Breast epithelium (tissue), 4 donors: Measurements from ENCODE around the gene SLC22A12. TPM values are rescaled to one million over a fixed set of nuclear protein-coding genes. Genes with fewer than 3 reads are reported as not detected.

Experiments used
- DNase-seq, 2 donors: peaks; one replicate each; pipeline ENCODE4 v3.0.0-alpha.2; 2019; ENCODE audit warnings: low spot score in 2 of 2
- H3K27ac ChIP-seq, 2 donors: fragments of 200-600 bp; sonication (generic) in 1 of 2; one replicate each; pipeline ENCODE4 v1.5.1; 2016 to 2019; ENCODE audit warnings: mild to moderate bottlenecking in 1 of 2
- H3K27me3 ChIP-seq, 2 donors: fragments of 200-600 bp; sonication (generic) in 1 of 2; one replicate each; pipeline versions ENCODE4 v1.5.1 to v1.6.0; 2017 to 2019; ENCODE audit warnings: control low read depth in 1 of 2, mild to moderate bottlenecking in 1 of 2
- H3K36me3 ChIP-seq: fragments of 200-600 bp; one replicate; pipeline ENCODE4 v1.5.1; 2019
- H3K4me1 ChIP-seq, 2 donors: fragments of 200-600 bp; sonication (generic); one replicate each; pipeline ENCODE4 v1.5.1; 2016 to 2019; ENCODE audit warnings: control low read depth in 1 of 2
- H3K4me3 ChIP-seq, 3 donors: fragments of 200-600 bp; sonication (generic); 1 replicate in 2 of 3; 2 replicates in 1 of 3; pipeline ENCODE4 v1.5.1; 2016 to 2019; ENCODE audit warnings: mild to moderate bottlenecking in 3 of 3, moderate library complexity in 2 of 3
- H3K9me3 ChIP-seq, 2 donors: fragments of 200-600 bp; sonication (generic) in 1 of 2; one replicate each; pipeline ENCODE4 v1.5.1; 2016 to 2019; ENCODE audit warnings: control low read depth in 1 of 2
- POLR2A ChIP-seq: fragments of 450-650 bp; IDR thresholded peaks from one replicate; pipeline ENCODE4 v1.6.1; 2016; ENCODE audit warnings: antibody characterized with exemption, mild to moderate bottlenecking, moderate library complexity
- POLR2AphosphoS5 ChIP-seq, 3 donors: sonication (generic); formaldehyde crosslinking; IDR thresholded peaks; one replicate each; pipeline ENCODE4 v1.6.1; 2017; ENCODE audit warnings: antibody characterized with exemption in 3 of 3
- intact Hi-C: fragments of 100-400 bp; cut with DNase I; formaldehyde crosslinking; loops from one replicate; pipeline ENCODE4 v1.15.1; 2023; ENCODE audit warnings: low total_unique reads
- total RNA-seq, 3 donors: library from RNA; depleted of rRNA; stranded (reverse); fragments of >200 nt; gene quantifications; one replicate each; pipeline ENCODE4 v1.1.0, GENCODE V29; 2016
- TF ChIP-seq, protein P1 (sequence below), 3 donors: fragments of 450-650 bp; IDR thresholded peaks; one replicate each; pipeline ENCODE4 v1.5.1; 2016 to 2017; ENCODE audit warnings: antibody characterized with exemption in 3 of 3, mild to moderate bottlenecking in 3 of 3, moderate library complexity in 3 of 3

The SLC22A12 gene
- total RNA-seq, 3 donors from 2014 or later = not detected

DNA sequence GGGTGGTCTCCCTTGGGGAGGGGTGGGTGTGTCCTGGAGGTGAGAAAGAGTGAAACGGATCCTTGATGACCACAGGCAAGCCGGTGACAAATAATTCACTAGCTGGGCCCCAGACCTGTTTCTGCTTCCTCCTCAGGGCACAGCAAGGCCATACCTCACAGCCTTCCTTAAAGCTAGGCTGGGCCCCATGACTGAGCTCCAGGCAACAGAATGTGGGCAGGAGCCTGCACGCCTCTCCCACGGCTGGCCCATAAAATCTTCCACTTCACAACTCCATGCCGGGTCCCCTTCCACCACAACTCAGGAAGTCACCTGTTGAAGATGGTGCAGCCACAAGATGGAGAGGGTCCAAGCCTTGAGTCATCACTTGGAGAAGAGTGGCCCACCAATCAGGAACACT lies 23.9 kb downstream of the SLC22A12 start:
- Histone ChIP-seq H3K27ac (no peak overlapping the region), H3K4me1 (no peaks in the 10 kb centered on the region), H3K9me3 (no peaks in the 10 kb centered on the region), H3K4me3 (no peak overlapping the region), H3K27me3 (no peaks in the 10 kb centered on the region), H3K36me3 (no peaks in the 10 kb centered on the region)
- no peak for TF ChIP-seq POLR2AphosphoS5 (IDR thresholded peaks at IDR 0.05)
- TF ChIP-seq, protein P1, sequence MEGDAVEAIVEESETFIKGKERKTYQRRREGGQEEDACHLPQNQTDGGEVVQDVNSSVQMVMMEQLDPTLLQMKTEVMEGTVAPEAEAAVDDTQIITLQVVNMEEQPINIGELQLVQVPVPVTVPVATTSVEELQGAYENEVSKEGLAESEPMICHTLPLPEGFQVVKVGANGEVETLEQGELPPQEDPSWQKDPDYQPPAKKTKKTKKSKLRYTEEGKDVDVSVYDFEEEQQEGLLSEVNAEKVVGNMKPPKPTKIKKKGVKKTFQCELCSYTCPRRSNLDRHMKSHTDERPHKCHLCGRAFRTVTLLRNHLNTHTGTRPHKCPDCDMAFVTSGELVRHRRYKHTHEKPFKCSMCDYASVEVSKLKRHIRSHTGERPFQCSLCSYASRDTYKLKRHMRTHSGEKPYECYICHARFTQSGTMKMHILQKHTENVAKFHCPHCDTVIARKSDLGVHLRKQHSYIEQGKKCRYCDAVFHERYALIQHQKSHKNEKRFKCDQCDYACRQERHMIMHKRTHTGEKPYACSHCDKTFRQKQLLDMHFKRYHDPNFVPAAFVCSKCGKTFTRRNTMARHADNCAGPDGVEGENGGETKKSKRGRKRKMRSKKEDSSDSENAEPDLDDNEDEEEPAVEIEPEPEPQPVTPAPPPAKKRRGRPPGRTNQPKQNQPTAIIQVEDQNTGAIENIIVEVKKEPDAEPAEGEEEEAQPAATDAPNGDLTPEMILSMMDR (IDR thresholded peaks at IDR 0.05) = no peak
- no peak for TF ChIP-seq POLR2A
- no peak for DNase-seq
- intact Hi-C loops = no loop called here

DNA sequence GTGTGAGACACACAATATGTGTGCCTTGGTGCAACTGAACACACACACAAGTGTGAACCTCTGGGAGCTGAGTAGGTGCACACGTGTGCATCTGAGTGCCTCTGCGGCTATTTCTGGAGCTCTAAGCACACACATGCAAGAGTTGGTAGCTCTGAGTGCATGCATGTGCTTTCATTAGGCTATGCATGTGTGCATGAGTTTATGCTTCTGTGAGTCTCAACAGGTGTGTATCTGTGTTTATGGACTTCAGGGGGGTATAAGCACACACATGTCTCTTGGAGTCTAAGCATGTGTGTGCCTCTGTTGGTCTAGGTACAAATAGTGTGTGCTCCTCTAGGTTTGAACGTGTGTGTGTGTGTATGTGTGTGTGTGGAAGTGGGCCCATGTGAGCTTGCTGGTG lies 25.8 kb downstream of the SLC22A12 start:
- intact Hi-C loops = no loop called here
- TF ChIP-seq POLR2AphosphoS5 (IDR thresholded peaks at IDR 0.05) (no peak), POLR2A (no peak)
- TF ChIP-seq, protein P1 (IDR thresholded peaks at IDR 0.05) = no peak
- Histone ChIP-seq H3K27me3 (no peaks in the 10 kb centered on the region), H3K9me3 (no peaks in the 10 kb centered on the region), H3K36me3 (no peaks in the 10 kb centered on the region), H3K4me1 (no peaks in the 10 kb centered on the region), H3K27ac (no peak overlapping the region), H3K4me3 (no peak overlapping the region)
- DNase-seq = no peak

DNA sequence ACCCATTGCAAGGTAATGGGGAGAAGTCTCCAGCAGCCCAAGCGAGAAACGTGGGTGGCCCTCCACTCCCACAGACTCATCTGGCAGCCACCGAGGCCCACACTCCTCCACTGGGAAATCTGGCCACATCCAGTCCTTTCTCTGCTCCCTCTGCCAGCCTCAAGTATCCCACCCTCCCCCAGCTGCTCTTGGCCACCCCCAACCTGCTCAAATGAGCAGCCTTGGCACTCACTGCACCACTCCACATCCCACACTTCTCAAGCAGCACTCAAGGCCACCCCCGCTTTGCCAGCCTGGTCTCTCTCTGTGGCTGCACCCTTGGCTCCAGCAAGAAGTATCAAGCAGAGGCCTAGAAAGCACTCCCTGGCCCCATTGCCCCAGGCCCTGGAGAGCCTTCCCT lies 28.2 kb downstream of the SLC22A12 start:
- no peak for DNase-seq
- H3K27me3 ChIP-seq = no peaks in the 10 kb centered on the region
- H3K4me3 ChIP-seq = no peak overlapping the region
- no peaks in the 10 kb centered on the region for H3K9me3 ChIP-seq
- H3K36me3 ChIP-seq = no peaks in the 10 kb centered on the region
- H3K4me1 ChIP-seq = no peaks in the 10 kb centered on the region
- intact Hi-C loops = no loop called here
- TF ChIP-seq POLR2AphosphoS5 (IDR thresholded peaks at IDR 0.05) (no peak), POLR2A (no peak)
- TF ChIP-seq, protein P1 (IDR thresholded peaks at IDR 0.05) = no peak
- H3K27ac ChIP-seq = peak overlapping the region; percentile 33 to 87

DNA sequence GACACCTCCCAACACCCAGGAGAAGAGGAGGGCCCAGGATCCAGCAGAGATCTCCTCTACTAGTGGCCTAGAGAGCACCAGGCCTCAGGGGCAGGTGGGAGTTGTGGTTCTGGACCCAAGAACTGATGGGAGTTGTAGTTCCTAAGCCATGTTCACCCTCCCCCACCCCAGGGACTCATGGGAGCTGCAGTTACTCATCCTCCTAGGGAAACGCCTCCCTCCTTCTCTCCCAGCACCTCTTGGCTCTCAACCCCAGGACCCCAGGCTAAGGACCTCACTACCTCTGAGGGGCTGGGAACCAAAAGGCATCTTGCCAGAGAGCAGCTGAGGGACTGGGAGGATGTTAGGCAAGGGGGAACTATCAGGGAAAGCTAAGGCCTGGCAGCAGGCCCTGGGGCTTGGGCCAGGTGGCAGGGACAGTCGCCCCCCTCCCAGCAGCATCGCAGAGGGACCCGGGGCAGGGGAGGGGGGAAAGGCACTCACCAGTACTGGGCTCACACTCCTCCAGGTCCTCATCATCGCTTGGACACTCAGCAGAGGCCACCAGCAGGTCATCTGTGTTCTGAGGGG lies 28.9 kb downstream of the SLC22A12 start:
- Histone ChIP-seq H3K27me3 (no peaks in the 10 kb centered on the region), H3K4me3 (no peak overlapping the region)
- no peak for DNase-seq

DNA sequence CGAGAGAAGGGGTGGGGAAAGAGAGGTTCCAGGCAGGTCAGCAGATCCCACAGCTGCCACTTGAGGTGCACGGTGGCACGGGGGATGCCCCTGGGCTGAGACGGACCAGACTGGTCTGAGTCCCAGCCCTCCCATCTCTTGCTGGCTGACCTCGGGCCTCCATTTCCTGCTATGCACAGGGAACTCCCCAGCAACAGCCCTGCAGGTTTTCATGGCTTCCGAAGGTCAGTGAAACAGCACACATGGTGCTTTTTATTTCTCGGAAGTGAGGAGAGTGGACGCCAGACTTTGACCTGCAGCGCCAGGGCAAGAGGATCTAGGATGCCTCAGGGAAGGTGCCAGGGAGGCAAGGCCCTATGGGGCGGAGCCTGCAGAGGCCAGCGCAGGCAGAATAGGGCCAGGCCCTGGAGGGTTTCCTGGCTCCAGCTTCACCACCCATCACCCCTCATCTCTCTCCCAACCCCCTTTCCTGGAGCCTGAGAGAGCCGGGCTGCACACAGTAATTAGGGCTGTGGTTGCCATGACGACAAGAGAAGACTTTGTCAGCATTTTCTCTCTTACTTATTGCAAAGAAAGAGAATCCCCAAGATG lies 29.5 kb downstream of the SLC22A12 start:
- intact Hi-C loops = no loop called here
- H3K27me3 ChIP-seq = no peaks in the 10 kb centered on the region
- TF ChIP-seq POLR2A = no peak
- TF ChIP-seq POLR2AphosphoS5 (IDR thresholded peaks at IDR 0.05) = no peak
- TF ChIP-seq, protein P1 (IDR thresholded peaks at IDR 0.05) = no peak
- no peak overlapping the region for H3K4me3 ChIP-seq
- no peaks in the 10 kb centered on the region for H3K4me1 ChIP-seq
- no peaks in the 10 kb centered on the region for H3K36me3 ChIP-seq
- DNase-seq = no peak
- H3K9me3 ChIP-seq = no peaks in the 10 kb centered on the region
- peak overlapping the region; percentile 8 to 87 for H3K27ac ChIP-seq

More for the DNA sequence above, 28.9 kb downstream of the SLC22A12 start:
- H3K9me3 ChIP-seq = no peaks in the 10 kb centered on the region
- H3K27ac ChIP-seq = peak overlapping the region; percentile 33 to 87
- no peaks in the 10 kb centered on the region for H3K4me1 ChIP-seq
- TF ChIP-seq POLR2A (no peak), POLR2AphosphoS5 (IDR thresholded peaks at IDR 0.05) (no peak)
- TF ChIP-seq, protein P1 (IDR thresholded peaks at IDR 0.05) = no peak
- H3K36me3 ChIP-seq = no peaks in the 10 kb centered on the region
- intact Hi-C loops = no loop called here
